ENCODE measurements around the gene OR1I1.
"Not testable (repeated sequence)": the region's sequence is repeated elsewhere in the genome, so short reads cannot be mapped to it uniquely, and the experiment has no call there.

Gene OR1I1

GRCh38 chr19:15081911-15082310 is at the start of gene OR1I1:
TSS of gene OR1I1 (plus strand) at chr19:15082211. CDS start at chr19:15087066, 4,855 bp downstream.
- no peak for DNase-seq (ENCODE audit: low read depth in 2 of 2)

GRCh38 chr19:15035795-15036311 is 46.2 kb upstream of the OR1I1 start:
- DNase-seq (ENCODE audit: low read depth in 2 of 2): no peak

GRCh38 chr19:15037586-15037985 is 44.4 kb upstream of the OR1I1 start:
- no peak for DNase-seq (ENCODE audit: low read depth in 2 of 2)

GRCh38 chr19:15038294-15038693 is 43.7 kb upstream of the OR1I1 start:
- DNase-seq (ENCODE audit: low read depth in 2 of 2): no peak

- no peak for DNase-seq (ENCODE audit: low read depth in 2 of 2)
Measured at GRCh38 chr19:15042003-15042402, 40.0 kb upstream of the OR1I1 start.

- DNase-seq (ENCODE audit: low read depth in 2 of 2): no peak
Measured at GRCh38 chr19:15042826-15043225, 39.2 kb upstream of the OR1I1 start.

GRCh38 chr19:15045506-15045905 is 36.5 kb upstream of the OR1I1 start:
- DNase-seq (ENCODE audit: low read depth in 2 of 2): no peak

GRCh38 chr19:15047680-15048079 is 34.3 kb upstream of the OR1I1 start:
- DNase-seq (ENCODE audit: low read depth in 2 of 2): no peak

GRCh38 chr19:15048128-15048527 is 33.9 kb upstream of the OR1I1 start:
- DNase-seq (ENCODE audit: low read depth in 2 of 2): no peak

- no peak for DNase-seq (ENCODE audit: low read depth in 2 of 2)
Measured at GRCh38 chr19:15048885-15049541, 33.0 kb upstream of the OR1I1 start, which contains the start of gene CASP14. TSS of gene CASP14 (plus strand) at chr19:15049480. CDS start at chr19:15052252, 2,772 bp downstream.

- no peak for DNase-seq (ENCODE audit: low read depth in 2 of 2)
Measured at GRCh38 chr19:15050639-15051038, 31.4 kb upstream of the OR1I1 start.

GRCh38 chr19:15062036-15062435 is 20.0 kb upstream of the OR1I1 start:
- no peak for DNase-seq (ENCODE audit: low read depth in 2 of 2)

- not testable (repeated sequence) for DNase-seq (ENCODE audit: low read depth in 2 of 2)
Measured at GRCh38 chr19:15070386-15070785, 11.6 kb upstream of the OR1I1 start.

- no peak for DNase-seq (ENCODE audit: low read depth in 2 of 2)
Measured at GRCh38 chr19:15072930-15073647, 8.9 kb upstream of the OR1I1 start.

GRCh38 chr19:15074371-15074770 is 7.6 kb upstream of the OR1I1 start:
- no peak for DNase-seq (ENCODE audit: low read depth in 2 of 2)

GRCh38 chr19:15075806-15076205 is 6.2 kb upstream of the OR1I1 start:
- DNase-seq (ENCODE audit: low read depth in 2 of 2): no peak

GRCh38 chr19:15080002-15080401 is 2.0 kb upstream of the OR1I1 start:
- DNase-seq (ENCODE audit: low read depth in 2 of 2): not testable (repeated sequence)

GRCh38 chr19:15087182-15087581 is 5.2 kb downstream of the OR1I1 start:
- no peak for DNase-seq (ENCODE audit: low read depth in 2 of 2)

- peak; percentile 44 to 49 for DNase-seq (ENCODE audit: low read depth in 2 of 2)
Measured at GRCh38 chr19:15091918-15092753, 10.1 kb downstream of the OR1I1 start.

- no peak for DNase-seq (ENCODE audit: low read depth in 2 of 2)
Measured at GRCh38 chr19:15093001-15093400, 11.0 kb downstream of the OR1I1 start.

- no peak for DNase-seq (ENCODE audit: low read depth in 2 of 2)
Measured at GRCh38 chr19:15096223-15096622, 14.2 kb downstream of the OR1I1 start.

- DNase-seq (ENCODE audit: low read depth in 2 of 2): not testable (repeated sequence)
Measured at GRCh38 chr19:15097980-15098379, 16.0 kb downstream of the OR1I1 start.
